Esophagus squamous epithelium (tissue), 4 donors: ENCODE results near the gene LRRC74B.
"Not testable (repeated sequence)": the region's sequence is repeated elsewhere in the genome, so short reads cannot be mapped to it uniquely, and the experiment has no call there.

Source experiments
- CTCF ChIP-seq, 6 experiments: fragments of 450-650 bp in 4 of 6; fragments of 200-600 bp in 2 of 6; sonication (generic) in 2 of 6; IDR thresholded peaks; one replicate each; pipeline ENCODE4 v1.5.1; 2016 to 2019; ENCODE audit warnings: antibody characterized with exemption in 6 of 6, mild to moderate bottlenecking in 4 of 6, moderate library complexity in 4 of 6
- POLR2A ChIP-seq, 4 donors: fragments of 450-650 bp; IDR thresholded peaks; one replicate each; pipeline ENCODE4 v1.6.1; 2017; ENCODE audit warnings: antibody characterized with exemption in 4 of 4, mild to moderate bottlenecking in 4 of 4, moderate library complexity in 3 of 4

- not testable (repeated sequence) for TF ChIP-seq CTCF, POLR2A (IDR thresholded peaks at IDR 0.05)
These were observed 3.2 kb downstream of the LRRC74B start for GRCh38 chr22:21048965-21049364.
